HG02938 (cell line): ENCODE results near the gene DHRSX.
"Not testable (repeated sequence)": the region's sequence is repeated elsewhere in the genome, so short reads cannot be mapped to it uniquely, and the experiment has no call there.

Experiments
- ATAC-seq: cut with Tn5 transposase; IDR thresholded peaks from one replicate; pipeline ENCODE4 v1.9.1; 2021; ENCODE audit warnings: mild to moderate bottlenecking, moderate library complexity; ENCODE audit not compliant: unreplicated experiment

The DHRSX gene

DNA sequence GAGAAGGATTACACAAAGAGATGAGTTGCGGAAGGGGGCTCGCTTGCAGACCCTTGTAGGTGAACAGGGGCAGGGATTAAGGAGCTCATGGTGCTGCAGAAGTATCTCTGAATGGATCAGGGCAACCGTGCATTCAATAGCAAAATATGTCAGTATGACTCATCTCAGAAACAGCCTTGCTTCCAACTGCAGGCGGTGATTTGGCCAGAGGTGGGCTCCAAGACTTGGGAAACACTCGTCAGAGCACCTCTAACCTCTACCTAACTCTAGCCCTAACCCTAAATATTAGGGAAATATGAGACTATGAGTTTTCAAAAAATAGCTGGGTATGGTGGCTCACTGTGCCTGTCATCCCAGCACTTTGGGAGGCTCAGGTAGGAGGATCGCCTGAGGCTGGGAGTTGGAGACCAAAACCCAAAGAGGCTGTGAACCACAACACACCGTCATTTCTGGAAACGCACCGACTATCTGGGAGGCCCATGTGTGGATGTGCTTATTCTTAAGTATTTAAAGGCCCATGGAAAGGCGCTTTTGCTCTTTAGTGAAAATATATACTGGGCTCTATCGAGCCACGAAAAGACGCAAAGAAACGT, 102.6 kb downstream of the DHRSX start:
- ATAC-seq: no peak

DNA sequence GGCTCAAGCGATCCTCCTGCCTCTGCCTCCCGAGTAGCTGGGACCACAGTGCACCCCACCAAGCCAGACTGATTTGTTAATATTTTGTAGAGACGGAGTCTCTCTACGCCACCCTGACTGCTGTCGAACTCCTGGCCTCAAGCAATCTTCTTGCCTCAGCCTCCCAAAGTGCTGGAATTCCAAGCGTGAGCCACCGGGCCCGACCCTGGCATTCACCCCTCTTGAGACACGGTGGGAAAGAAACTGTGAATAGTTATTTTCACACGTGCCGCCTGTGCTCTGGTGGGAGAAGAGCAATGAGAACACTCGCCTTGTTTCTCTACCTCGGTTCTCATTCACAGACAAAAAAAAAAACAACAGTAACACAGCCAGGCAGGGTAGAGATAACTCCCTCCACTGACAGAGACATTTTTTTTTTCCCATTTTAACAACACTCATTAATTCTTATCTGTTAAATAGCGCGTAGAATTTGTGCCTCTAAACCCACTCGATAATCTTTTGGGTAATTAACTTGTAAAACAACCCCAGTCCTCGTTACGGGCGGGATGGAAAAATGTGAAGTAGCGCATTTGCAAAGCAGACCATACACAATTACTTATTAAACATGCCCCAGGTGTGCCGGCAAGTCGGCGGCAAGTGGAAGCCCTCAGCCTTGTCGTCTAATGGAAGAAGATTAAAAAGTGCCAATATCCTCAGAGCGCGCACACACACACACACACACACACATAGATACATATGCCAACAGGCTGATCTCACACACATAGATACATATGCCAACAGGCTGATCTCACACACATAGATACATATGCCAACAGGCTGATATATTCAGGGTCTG, 103.3 kb downstream of the DHRSX start:
- no peak for ATAC-seq

DNA sequence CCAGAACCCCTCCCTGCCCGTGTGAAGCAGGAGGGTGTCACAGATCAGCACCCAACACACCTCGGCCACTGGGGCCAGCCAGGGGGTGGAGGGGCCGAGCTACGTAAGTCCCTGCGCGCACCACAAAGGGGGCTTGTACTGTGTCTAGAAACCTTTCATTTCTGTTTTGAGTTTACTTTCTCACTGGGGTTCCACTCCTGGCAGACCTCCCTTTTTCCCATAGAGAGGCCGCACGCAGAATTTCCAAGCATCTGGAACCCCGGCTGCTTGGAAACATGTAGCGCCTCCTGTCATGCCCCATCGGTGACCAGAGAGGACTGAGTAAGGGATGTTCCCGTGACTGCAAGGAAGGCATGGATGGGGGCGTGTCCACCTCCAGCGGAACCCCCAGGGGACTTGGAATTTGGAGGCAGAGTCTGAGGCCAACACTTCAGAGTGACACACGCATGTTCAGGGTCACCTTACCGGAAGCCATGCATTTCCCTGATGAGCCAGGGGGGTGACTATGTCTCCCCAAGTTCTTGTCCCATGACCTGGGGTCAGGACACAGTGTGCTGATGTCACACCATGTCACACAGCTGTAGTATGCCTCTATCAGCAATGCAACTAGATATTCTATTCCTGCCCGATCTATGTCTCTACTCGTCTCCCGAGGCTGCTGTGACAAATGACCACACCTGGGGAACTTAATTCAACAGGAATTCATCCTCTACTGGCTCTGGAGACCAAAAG, 105.3 kb downstream of the DHRSX start:
- no peak for ATAC-seq

DNA sequence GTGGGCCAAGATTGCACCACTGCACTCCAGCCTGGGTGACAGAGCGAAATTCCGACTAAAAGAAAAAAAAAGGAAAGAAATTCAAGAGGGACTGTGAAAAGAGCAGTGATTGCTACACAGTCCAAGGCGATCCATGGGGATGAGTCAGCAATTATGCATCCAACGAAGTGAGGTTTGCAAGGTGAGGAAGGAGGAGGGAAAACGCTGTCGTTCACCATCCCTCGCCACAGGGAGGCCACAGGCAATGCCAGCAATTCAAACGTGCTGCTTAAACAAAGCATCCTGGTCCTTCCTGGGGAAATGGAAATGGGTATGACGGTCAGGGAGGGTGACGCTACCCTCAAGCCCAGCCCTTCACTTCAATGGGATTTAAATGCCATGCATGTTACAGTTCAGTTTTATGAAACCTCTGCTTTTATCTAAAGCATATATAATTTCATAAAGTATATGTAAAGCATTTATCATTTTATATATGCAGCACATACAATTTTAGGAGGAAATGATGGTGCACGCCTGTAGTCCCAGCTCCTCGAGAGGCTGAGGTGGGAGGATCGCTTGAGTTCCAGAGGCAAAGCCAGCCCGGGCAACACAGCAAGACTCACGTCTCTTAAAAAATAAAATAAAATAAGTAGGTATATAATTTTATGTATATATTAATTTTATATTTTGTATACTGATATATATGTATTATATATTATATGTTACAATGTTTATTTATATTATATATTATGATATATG, 108.7 kb downstream of the DHRSX start:
- no peak for ATAC-seq

DNA sequence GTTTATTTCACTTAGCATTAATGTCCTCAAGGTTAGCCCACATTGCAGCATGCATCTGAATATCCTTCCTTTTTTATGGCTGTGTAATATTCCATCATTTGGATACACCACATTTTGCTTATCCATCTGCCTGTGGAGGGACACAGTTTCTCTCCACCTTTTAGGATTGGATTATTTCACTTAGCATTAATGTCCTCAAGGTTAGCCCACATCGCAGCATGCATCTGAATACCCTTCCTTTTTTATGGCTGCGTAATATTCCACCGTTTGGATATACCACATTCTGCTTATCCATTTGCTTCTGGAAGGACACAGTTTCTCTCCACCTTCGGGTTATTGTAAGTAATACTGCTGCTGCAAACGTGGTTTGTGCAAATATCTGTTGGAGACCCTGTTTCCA, 110.0 kb downstream of the DHRSX start:
- no peak for ATAC-seq

DNA sequence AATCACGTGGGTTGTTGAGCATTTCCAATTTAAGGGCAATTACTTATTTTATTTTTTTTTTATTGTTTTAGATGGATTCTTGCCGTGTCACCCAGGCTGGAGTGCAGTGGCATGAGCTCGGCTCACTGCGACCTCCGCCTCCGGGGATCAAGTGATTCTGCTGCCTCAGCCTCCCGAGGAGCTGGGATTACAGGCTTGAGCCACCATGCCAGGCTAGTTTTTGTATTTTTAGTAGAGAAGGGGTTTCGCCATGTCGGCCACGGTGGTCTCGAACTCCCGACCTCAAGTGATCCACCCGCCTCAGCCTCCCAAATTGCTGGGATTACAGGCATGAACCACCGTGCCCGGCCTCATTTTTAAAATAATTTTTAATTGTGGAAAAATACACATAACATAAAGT, 111.0 kb downstream of the DHRSX start:
- ATAC-seq: not testable (repeated sequence)

DNA sequence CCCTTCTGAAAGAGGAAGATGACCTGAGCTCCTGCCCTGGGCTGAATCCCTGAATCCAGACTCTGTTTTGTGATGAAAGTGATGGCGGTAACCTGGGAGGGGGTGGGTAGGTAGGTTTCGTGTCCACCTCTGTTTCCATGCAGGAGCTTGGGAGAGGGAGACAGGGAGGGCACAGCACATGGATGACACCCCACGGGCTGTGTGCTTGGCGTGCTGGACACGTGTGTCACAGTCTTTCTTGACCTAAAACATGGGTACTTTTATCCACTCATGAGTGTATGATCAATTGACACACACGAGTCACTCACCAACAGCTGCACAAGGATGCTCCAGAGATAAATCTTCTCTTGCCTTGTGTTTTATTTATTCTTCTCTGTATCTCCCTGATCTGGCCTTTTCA, 111.5 kb downstream of the DHRSX start:
- no peak for ATAC-seq

DNA sequence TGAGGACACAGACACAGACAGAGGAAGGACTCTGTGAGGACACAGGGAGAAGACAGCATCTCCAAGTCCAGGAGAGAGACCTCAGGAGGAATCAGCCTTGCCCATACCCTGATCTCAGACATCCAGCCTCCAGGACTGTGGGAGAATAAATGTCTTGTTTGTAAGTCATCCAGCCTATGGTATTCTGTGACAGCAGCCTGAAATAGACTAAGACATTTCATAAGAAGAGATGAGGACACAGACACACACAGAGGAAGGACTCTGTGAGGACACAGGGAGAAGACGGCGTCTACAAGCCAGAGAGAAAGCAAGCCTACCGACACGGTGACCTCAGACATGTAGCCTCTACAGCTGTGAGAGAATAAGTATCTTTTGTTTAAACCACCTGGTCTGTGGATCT, 112.1 kb downstream of the DHRSX start:
- no peak for ATAC-seq

DNA sequence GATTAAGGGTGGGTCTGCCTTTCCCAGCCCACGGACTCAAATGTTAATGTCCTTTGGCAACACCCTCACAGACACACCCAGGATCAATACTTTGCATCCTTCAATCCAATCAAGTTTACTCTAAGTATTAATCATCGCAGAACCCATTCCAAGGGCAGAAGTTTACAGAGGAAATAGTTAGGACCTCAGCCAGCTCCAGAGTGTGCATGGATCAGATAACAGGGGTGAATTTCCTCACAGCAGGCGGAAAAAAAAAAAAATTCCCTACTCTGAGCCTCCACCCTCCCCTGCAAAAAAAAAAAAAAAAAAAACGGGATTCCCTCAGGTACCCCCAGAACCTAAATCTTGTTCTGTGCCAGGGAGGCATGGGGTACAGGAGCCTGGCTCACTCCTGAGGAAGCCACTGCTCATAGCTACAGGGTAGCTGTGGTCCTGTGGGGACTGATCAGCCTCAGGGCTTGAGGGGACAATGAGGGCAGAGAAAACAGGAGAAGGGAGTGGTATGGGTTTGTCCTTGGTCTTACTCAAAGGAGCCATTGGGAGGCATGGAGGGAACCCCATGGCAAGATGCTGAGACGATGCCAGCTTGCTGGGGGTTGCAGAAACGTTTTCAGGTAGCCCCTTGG, 113.0 kb downstream of the DHRSX start:
- no peak for ATAC-seq

DNA sequence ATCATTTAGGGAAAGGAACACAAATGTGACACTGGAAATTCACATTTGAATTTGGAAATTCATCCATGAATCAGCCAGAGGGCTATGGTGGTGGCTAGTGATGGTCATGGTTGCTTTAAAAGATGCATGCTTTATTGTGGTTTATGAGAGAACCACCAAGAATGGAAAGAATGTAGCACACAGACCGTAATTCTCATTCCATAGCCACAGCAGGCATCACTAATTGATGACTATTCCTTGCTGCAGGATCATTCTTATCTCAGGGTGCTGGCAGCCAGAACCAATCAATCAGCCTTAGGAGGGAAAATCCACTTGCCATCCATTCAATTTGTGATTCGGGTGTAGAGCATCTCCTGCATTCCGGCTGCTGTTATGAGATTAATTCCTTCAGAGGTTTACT, 115.6 kb downstream of the DHRSX start:
- no peak for ATAC-seq

DNA sequence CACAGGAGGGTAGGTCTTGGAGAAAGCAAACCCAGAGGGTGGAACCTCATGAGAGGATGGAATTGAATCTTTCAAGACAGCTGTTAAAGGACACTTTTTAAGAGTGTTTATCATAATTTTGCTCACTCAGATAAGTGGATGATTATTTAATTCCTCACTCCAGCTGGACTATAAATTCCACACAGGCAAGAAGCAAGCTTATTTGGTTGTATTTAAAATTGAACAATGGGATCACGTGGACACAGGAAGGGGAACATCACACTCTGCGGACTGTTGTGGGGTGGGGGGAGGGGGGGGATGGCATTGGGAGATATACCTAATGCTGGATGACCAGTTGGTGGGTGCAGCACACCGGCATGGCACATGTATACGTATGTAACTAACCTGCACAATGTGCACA, 116.3 kb downstream of the DHRSX start:
- ATAC-seq: no peak

DNA sequence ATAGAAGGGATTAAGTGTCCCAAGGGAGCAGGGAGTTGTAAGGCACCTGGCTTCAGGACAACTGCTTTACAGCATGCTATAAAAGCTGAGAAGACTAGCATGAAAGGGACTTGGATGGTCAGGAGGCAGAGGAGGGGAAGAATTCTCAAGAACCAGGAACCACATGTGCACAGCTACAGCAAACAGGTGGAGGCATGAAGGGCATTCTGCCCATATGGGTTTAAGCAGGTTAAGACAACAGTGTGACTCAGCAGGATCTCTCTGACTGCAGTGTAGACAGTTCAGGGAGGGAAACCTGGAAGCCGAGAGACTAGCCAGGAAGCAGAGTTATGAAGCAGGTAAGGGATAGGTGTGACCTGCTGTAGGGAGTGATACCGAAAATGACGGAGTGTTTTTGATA, 117.0 kb downstream of the DHRSX start:
- no peak for ATAC-seq

DNA sequence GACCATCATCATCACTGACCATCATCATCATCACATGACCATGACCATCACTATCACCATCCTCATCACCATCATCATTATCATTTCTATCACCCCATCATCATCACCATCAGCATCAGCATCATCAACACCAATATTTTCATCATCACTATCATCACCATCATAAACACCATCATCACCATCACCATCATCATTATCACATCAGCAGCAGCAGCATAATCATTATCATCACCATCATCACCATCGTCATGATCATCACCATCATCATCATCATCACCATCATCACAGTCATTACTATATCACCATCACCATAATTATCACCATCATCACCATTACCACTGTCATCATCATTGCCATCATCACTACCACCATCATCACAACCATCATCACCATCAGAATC, 117.6 kb downstream of the DHRSX start:
- ATAC-seq: no peak

DNA sequence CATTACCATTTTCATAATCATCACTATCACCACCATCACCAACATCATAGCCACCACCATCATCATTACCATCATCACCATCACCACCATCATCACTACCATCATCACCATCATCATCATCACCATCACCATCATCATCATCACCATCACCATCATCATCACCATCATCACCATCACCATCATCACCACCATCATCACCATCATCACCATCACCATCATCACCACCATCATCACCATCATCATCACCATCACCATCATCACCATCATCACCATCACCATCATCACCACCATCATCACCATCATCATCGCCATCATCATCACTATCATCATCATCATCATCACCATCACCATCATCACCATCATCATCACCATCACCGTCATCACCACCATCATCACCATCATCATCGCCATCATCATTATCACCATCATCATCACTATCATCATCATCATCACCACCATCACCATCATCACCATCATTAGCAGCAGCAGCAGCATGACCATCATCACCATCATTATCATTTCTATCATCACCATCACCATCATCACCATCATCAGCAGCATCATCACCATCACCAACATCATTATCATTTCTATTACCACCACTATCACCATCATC, 118.2 kb downstream of the DHRSX start:
- ATAC-seq: not testable (repeated sequence)

DNA sequence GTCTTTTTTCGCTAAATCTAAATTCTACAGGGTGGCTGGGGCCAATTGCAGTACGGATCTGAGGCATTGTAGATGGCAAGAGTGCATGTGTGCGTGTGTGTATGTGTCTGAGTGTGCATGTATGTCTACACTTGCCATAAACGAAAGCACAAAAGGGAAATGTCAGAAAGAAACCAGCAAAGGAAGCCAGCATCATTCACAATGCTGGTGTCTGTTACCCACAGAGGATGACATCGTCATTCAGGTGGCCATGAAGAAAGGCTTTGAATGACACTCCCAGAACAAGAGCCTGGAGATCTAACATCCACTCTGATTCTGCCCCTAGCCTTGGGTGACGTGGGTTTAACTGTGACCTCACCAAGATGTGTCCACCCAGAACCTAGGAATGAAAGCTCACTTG, 124.6 kb downstream of the DHRSX start:
- no peak for ATAC-seq

DNA sequence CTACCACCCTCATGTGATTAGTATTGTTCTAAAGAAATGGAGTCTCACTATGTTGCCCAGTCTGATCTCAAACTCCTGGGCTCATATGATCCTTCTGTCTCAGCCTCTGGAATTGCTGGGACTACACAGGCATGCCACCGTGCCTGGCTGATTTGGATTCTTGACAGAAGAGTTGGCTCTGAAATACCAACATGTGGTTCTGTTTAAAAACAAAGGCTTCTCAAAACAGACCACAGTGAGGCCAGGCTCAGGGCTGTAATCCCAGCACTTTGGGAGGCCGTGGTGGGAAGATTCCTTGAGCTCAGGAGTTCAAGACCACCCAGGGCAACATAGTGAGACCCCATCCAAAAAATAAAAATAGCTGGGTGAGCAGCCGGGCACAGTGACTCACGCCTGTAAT, 126.7 kb downstream of the DHRSX start:
- no peak for ATAC-seq

DNA sequence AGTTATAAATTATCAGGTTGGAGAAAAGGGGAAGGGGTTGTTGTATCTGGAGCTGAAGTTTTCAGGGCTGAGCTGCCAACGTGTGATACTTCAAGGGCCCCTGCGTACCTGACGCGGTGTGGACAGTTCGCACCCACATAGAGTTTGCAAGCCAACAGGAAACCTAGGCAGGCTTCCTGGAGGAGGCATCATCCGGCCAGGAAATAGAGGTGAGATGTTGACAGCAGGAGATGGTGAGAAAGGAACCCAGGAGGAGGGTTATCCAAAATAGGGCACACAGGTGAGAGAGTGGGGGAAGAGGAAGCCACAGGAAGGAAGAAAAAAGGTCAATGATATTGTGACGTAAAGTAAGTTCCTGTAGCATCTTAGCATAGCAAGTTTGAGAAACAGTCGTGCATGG, 127.2 kb downstream of the DHRSX start:
- ATAC-seq: no peak

DNA sequence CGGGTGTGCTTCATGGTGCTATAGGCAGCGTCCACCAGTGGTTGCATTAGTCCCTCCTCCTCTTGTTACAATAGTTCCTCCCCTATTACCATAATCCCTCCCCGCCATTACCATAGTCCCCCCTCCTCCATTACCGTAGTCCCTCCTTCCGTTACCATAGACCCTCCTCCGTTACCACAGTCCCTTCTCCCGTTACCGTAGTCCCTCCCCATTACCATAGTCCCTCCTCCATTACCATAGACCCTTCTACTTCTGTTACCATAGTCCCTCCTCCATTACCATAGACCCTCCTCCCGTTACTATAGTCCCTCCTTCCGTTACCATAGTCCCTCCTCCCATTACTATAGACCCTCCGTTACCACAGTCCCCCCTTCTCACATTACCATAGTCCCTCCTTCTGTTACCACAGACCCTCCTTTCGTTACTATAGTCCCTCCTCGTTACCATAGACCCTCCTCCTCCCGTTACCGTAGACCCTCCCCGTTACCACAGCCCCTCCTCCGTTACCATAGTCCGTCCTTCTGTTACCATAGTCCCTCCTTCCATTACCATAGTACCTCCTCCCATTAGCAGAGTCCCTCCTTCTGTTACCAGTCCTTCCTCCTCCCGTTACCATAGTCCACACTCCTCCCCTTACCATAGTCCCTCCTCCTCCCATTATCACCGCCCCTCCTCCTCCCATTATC, 129.6 kb downstream of the DHRSX start:
- no peak for ATAC-seq

DNA sequence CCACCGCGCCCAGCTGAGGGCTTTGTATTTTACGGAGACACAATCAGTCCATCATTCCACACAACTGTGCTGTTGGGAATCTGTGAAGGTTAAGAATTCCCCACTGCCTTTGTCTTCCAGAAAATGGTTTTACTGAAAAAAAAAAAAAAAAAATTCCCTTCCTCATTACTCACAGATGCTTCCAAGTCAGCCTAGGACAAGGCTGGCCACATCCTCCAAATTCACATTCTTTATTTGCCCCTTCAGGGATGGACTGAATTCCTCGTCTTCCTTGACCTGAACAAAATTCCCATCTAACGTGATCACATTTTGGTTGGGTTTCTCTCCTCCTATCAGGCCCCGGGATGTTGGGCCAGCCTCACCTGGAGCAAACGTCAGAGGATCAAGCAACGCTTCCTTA, 130.3 kb downstream of the DHRSX start:
- no peak for ATAC-seq

DNA sequence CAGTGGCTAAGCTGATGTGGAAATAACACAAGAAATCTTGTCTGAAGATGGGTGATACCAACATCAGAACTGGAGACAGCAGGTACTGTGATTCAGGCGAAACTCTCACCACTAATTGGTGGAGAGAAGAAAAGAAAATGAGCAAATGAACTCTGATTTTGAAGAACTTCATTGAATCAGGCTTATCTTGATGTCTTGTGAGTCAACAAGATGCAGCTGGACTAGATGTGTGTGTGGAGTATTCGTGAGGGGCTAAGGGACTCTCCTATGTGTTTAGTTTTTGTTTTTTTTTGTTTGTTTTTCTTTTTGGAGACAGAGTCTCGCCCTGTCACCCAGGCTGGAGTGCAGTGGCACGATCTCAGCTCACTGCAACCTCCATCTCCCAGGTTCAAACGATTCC, 131.6 kb downstream of the DHRSX start:
- no peak for ATAC-seq
